ENCODE measurements around the gene CPM.

GRCh38 chr12:68977335-68977734 lies 44.4 kb upstream of the CPM start:
- TF ChIP-seq POLR2A (IDR thresholded peaks at IDR 0.05), result no peak
- no peak for TF ChIP-seq CTCF (IDR thresholded peaks at IDR 0.05)

Data from lower leg skin (tissue), 3 donors.